GM12891 (cell line): ENCODE data around the gene POC1A.

Experiments
- DNase-seq: peaks from one replicate; pipeline ENCODE4 v3.0.0; 2011; ENCODE audit warnings: low spot score; ENCODE audit not compliant: insufficient read length
- FAIRE-seq: peaks from 2 replicates; lab custom pipeline; 2011; peaks lifted over from hg19 to GRCh38; lab: Jason Lieb, UNC
- PAX5 ChIP-seq: IDR thresholded peaks from 2 replicates; pipeline ENCODE4 v1.6.1; 2011; ENCODE audit warnings: low read length, moderate library complexity, mild to moderate bottlenecking; ENCODE audit not compliant: insufficient read depth, severe bottlenecking
- POLR2A ChIP-seq: IDR thresholded peaks from 2 replicates; pipeline ENCODE4 v1.6.1; 2011; ENCODE audit warnings: low read depth, low read length, control low read depth
- POLR2AphosphoS5 ChIP-seq: IDR thresholded peaks from 2 replicates; pipeline ENCODE4 v1.6.1; 2011; ENCODE audit warnings: low read depth, low read length, control low read depth
- POU2F2 ChIP-seq: IDR thresholded peaks from 2 replicates; pipeline ENCODE4 v1.6.1; 2011; ENCODE audit warnings: low read depth, mild to moderate bottlenecking, control low read depth, low read length, moderate library complexity
- SPI1 ChIP-seq: IDR thresholded peaks from 2 replicates; pipeline ENCODE4 v1.6.1; 2011; ENCODE audit warnings: low read depth, low read length, control low read depth
- TAF1 ChIP-seq: IDR thresholded peaks from 2 replicates; pipeline ENCODE4 v1.6.1; 2011; ENCODE audit warnings: low read depth, low read length, control low read depth

POC1A gene

GRCh38 chr3:52195823-52196331 is 41.7 kb upstream of the POC1A start:
- TF ChIP-seq TAF1 (no peak), SPI1 (no peak), POU2F2 (no peak), POLR2AphosphoS5 (no peak)
- DNase-seq (no peak), FAIRE-seq (no peak)

- FAIRE-seq: no peak
- TF ChIP-seq TAF1: no peak
- TF ChIP-seq POLR2AphosphoS5: no peak
- TF ChIP-seq SPI1: no peak
- no peak for TF ChIP-seq PAX5
- TF ChIP-seq POLR2A: no peak
- TF ChIP-seq POU2F2: no peak
- DNase-seq: no peak
These were observed 41.0 kb upstream of the POC1A start for GRCh38 chr3:52195291-52195597.

- FAIRE-seq (no peak), DNase-seq (no peak)
- TF ChIP-seq TAF1: no peak
- no peak for TF ChIP-seq SPI1
- no peak for TF ChIP-seq POLR2A
- no peak for TF ChIP-seq POLR2AphosphoS5
- TF ChIP-seq POU2F2: no peak
- TF ChIP-seq PAX5: no peak
These were observed 40.5 kb upstream of the POC1A start for GRCh38 chr3:52194485-52195290.

GRCh38 chr3:52193065-52193464 is 38.8 kb upstream of the POC1A start:
- TF ChIP-seq SPI1 (no peak), POLR2A (no peak), POLR2AphosphoS5 (no peak), TAF1 (no peak), POU2F2 (no peak), PAX5 (no peak)
- DNase-seq: no peak
- FAIRE-seq: no peak

GRCh38 chr3:52191663-52192062 is 37.4 kb upstream of the POC1A start:
- DNase-seq (no peak), FAIRE-seq (no peak)
- TF ChIP-seq POU2F2 (no peak), POLR2A (no peak), POLR2AphosphoS5 (no peak), PAX5 (no peak), TAF1 (no peak), SPI1 (no peak)

GRCh38 chr3:52190294-52191074 is 36.3 kb upstream of the POC1A start:
- FAIRE-seq: no peak
- no peak for DNase-seq
- no peak for TF ChIP-seq TAF1
- no peak for TF ChIP-seq POLR2A
- TF ChIP-seq PAX5: no peak
- no peak for TF ChIP-seq SPI1
- TF ChIP-seq POLR2AphosphoS5: no peak
- TF ChIP-seq POU2F2: no peak

GRCh38 chr3:52188556-52188955 is 34.3 kb upstream of the POC1A start:
- no peak for FAIRE-seq
- TF ChIP-seq POLR2A (no peak), SPI1 (no peak), POU2F2 (no peak), POLR2AphosphoS5 (no peak), TAF1 (no peak), PAX5 (no peak)
- DNase-seq: no peak

- DNase-seq: no peak
- TF ChIP-seq TAF1: no peak
- FAIRE-seq: no peak
These were observed 32.5 kb upstream of the POC1A start for GRCh38 chr3:52186729-52187128.

- TF ChIP-seq PAX5 (no peak), POLR2A (no peak), TAF1 (no peak), SPI1 (no peak), POU2F2 (no peak), POLR2AphosphoS5 (no peak)
- no peak for DNase-seq
- no peak for FAIRE-seq
These were observed 31.6 kb upstream of the POC1A start for GRCh38 chr3:52185837-52186236.

GRCh38 chr3:52185311-52185710 is 31.1 kb upstream of the POC1A start:
- DNase-seq (no peak), FAIRE-seq (no peak)
- TF ChIP-seq POLR2A (no peak), POLR2AphosphoS5 (no peak), PAX5 (no peak), POU2F2 (no peak), TAF1 (no peak), SPI1 (no peak)
